WTC11 (cell line): ENCODE results near the gene ALDH8A1. TPM values are rescaled to one million over a fixed set of nuclear protein-coding genes. Genes with fewer than 3 reads are reported as not detected.

Experiments used
- ATAC-seq: fragments of 200-7000 bp; cut with Tn5 transposase; 2 replicates; pipeline ENCODE4 v1.10.0; 2021; ENCODE audit warnings: mild to moderate bottlenecking, moderate library complexity
- CTCF ChIA-PET: fragments of 300-600 bp; sonication (Branson Sonifier 250); formaldehyde crosslinking; loops from one replicate; lab custom pipeline; 2021; ENCODE audit warnings: antibody characterized with exemption; lab: Charles Lee
- POLR2A ChIA-PET: fragments of 350-600 bp; sonication (Branson Sonifier 250); formaldehyde crosslinking; loops from one replicate; lab custom pipeline; 2021; ENCODE audit warnings: antibody characterized with exemption; lab: Charles Lee
- DNase-seq: peaks from one replicate; pipeline ENCODE4 v3.0.0; 2021; ENCODE audit warnings: low spot score
- H3K27ac Mint-ChIP-seq: 2 replicates; pipeline ENCODE4 v1.8.0; 2021; ENCODE audit warnings: mixed read lengths
- H3K27me3 Mint-ChIP-seq: 2 replicates; pipeline ENCODE4 v1.8.0; 2021; ENCODE audit warnings: low read depth, mild to moderate bottlenecking, moderate library complexity, mixed read lengths
- H3K36me3 Mint-ChIP-seq: 2 replicates; pipeline ENCODE4 v1.8.0; 2021; ENCODE audit warnings: mixed read lengths
- H3K4me1 Mint-ChIP-seq: 2 replicates; pipeline ENCODE4 v1.8.0; 2022; ENCODE audit warnings: mixed read lengths
- H3K4me3 Mint-ChIP-seq: 2 replicates; pipeline ENCODE4 v1.8.0; 2021; ENCODE audit warnings: mild to moderate bottlenecking, moderate library complexity, mixed read lengths
- H3K9me3 Mint-ChIP-seq: 2 replicates; pipeline ENCODE4 v1.8.0; 2021; ENCODE audit warnings: mixed read lengths
- ATF2 ChIP-seq: sonication (generic); formaldehyde crosslinking; IDR thresholded peaks from 2 replicates; pipeline ENCODE4 v1.8.1; 2022; ENCODE audit warnings: low read depth, missing genetic modification reagents, borderline replicate concordance
- FOXJ3 ChIP-seq: sonication (generic); formaldehyde crosslinking; IDR thresholded peaks from 2 replicates; pipeline ENCODE4 v1.9.0; 2021; ENCODE audit warnings: missing genetic modification reagents, mild to moderate bottlenecking, borderline replicate concordance
- FOXK1 ChIP-seq: sonication (generic); formaldehyde crosslinking; IDR thresholded peaks from 2 replicates; pipeline ENCODE4 v1.8.0; 2022; ENCODE audit warnings: mild to moderate bottlenecking, moderate library complexity, missing genetic modification reagents
- GRHL2 ChIP-seq: fragments of 250-450 bp; sonication (Bioruptor Pico); IDR thresholded peaks from 2 replicates; pipeline ENCODE4 v1.8.0; 2022; ENCODE audit warnings: mild to moderate bottlenecking, moderate library complexity; ENCODE audit not compliant: insufficient replicate concordance, severe bottlenecking
- MAX ChIP-seq: sonication (generic); formaldehyde crosslinking; IDR thresholded peaks from 2 replicates; pipeline ENCODE4 v1.8.0; 2022; ENCODE audit warnings: mild to moderate bottlenecking, missing genetic modification reagents
- MXD4 ChIP-seq: fragments of 250-450 bp; sonication (Bioruptor Pico); IDR thresholded peaks from 2 replicates; pipeline ENCODE4 v1.8.0; 2021; ENCODE audit warnings: mild to moderate bottlenecking, moderate library complexity, borderline replicate concordance
- MYBL2 ChIP-seq: sonication (generic); formaldehyde crosslinking; IDR thresholded peaks from 2 replicates; pipeline ENCODE4 v1.8.1; 2023; ENCODE audit warnings: mild to moderate bottlenecking, moderate library complexity, missing genetic modification reagents
- NFE2L1 ChIP-seq: sonication (generic); formaldehyde crosslinking; IDR thresholded peaks from 2 replicates; pipeline ENCODE4 v1.8.1; 2023; ENCODE audit warnings: missing genetic modification reagents
- RORB ChIP-seq: fragments of 250-450 bp; sonication (Bioruptor Pico); IDR thresholded peaks from 2 replicates; pipeline ENCODE4 v1.9.0; 2021; ENCODE audit warnings: mild to moderate bottlenecking
- TP53 ChIP-seq: sonication (generic); formaldehyde crosslinking; IDR thresholded peaks from 2 replicates; pipeline ENCODE4 v1.8.1; 2023; ENCODE audit warnings: mild to moderate bottlenecking, missing genetic modification reagents
- ZNF416 ChIP-seq: fragments of 250-450 bp; sonication (Bioruptor Pico); IDR thresholded peaks from 2 replicates; pipeline ENCODE4 v1.9.0; 2021; ENCODE audit warnings: mild to moderate bottlenecking, inconsistent platforms
- ZNF423 ChIP-seq: fragments of 250-450 bp; sonication (Bioruptor Pico); IDR thresholded peaks from 2 replicates; pipeline ENCODE4 v2.1.2; 2022; ENCODE audit warnings: mild to moderate bottlenecking, moderate library complexity
- total RNA-seq: library from RNA; stranded (reverse); gene quantifications from 3 replicates; pipeline ENCODE4 v1.2.3, GENCODE V29; 2021
- TF ChIP-seq, protein P1 (sequence below): sonication (generic); formaldehyde crosslinking; conservative IDR thresholded peaks from 2 replicates; pipeline ENCODE4 v1.8.1; 2023; ENCODE audit warnings: mild to moderate bottlenecking, low read depth, missing genetic modification reagents, moderate library complexity
- TF ChIP-seq, protein P2 (sequence below): sonication (generic); formaldehyde crosslinking; IDR thresholded peaks from 2 replicates; pipeline ENCODE4 v1.8.1; 2022; ENCODE audit warnings: missing genetic modification reagents, borderline replicate concordance
- TF ChIP-seq, protein P3 (sequence below): fragments of 250-450 bp; sonication (Bioruptor Pico); IDR thresholded peaks from 2 replicates; pipeline ENCODE4 v1.9.0; 2021; ENCODE audit warnings: mild to moderate bottlenecking
- TF ChIP-seq, protein P4 (sequence below): sonication (generic); formaldehyde crosslinking; IDR thresholded peaks from 2 replicates; pipeline ENCODE4 v1.8.0; 2023; ENCODE audit warnings: missing genetic modification reagents, mild to moderate bottlenecking, borderline replicate concordance
- TF ChIP-seq, protein P5 (sequence below): sonication (generic); formaldehyde crosslinking; IDR thresholded peaks from 2 replicates; pipeline ENCODE4 v1.8.0; 2022; ENCODE audit warnings: missing genetic modification reagents
- TF ChIP-seq, protein P6 (sequence below): sonication (generic); formaldehyde crosslinking; IDR thresholded peaks from 2 replicates; pipeline ENCODE4 v1.8.0; 2022; ENCODE audit warnings: mild to moderate bottlenecking, missing genetic modification reagents

Gene ALDH8A1
- total RNA-seq, 1 experiment from 2014 or later, result 0.17 TPM

- DNase-seq (no peak), ATAC-seq (peak; percentile 78)
- Mint-ChIP-seq H3K27me3 (no peaks in the 10 kb centered on the region), H3K4me3 (no peak overlapping the region), H3K27ac (no peak overlapping the region), H3K4me1 (peaks cover 21% of the 10 kb centered on the region), H3K9me3 (no peaks in the 10 kb centered on the region), H3K36me3 (peaks cover 13% of the 10 kb centered on the region)
- TF ChIP-seq ATF2 (no peak), TP53 (no peak), NFE2L1 (CRISPR knock-in tag) (no peak), FOXK1 (no peak), FOXJ3 (CRISPR knock-in tag) (no peak), MXD4 (CRISPR knock-in tag) (no peak), MYBL2 (CRISPR knock-in tag) (no peak), ZNF423 (CRISPR knock-in tag) (no peak), MAX (CRISPR knock-in tag) (no peak), RORB (CRISPR knock-in tag) (no peak), ZNF416 (no peak), GRHL2 (no peak)
- TF ChIP-seq, protein P1, sequence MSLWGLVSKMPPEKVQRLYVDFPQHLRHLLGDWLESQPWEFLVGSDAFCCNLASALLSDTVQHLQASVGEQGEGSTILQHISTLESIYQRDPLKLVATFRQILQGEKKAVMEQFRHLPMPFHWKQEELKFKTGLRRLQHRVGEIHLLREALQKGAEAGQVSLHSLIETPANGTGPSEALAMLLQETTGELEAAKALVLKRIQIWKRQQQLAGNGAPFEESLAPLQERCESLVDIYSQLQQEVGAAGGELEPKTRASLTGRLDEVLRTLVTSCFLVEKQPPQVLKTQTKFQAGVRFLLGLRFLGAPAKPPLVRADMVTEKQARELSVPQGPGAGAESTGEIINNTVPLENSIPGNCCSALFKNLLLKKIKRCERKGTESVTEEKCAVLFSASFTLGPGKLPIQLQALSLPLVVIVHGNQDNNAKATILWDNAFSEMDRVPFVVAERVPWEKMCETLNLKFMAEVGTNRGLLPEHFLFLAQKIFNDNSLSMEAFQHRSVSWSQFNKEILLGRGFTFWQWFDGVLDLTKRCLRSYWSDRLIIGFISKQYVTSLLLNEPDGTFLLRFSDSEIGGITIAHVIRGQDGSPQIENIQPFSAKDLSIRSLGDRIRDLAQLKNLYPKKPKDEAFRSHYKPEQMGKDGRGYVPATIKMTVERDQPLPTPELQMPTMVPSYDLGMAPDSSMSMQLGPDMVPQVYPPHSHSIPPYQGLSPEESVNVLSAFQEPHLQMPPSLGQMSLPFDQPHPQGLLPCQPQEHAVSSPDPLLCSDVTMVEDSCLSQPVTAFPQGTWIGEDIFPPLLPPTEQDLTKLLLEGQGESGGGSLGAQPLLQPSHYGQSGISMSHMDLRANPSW (CRISPR knock-in tag), result no peak
- TF ChIP-seq, protein P2, sequence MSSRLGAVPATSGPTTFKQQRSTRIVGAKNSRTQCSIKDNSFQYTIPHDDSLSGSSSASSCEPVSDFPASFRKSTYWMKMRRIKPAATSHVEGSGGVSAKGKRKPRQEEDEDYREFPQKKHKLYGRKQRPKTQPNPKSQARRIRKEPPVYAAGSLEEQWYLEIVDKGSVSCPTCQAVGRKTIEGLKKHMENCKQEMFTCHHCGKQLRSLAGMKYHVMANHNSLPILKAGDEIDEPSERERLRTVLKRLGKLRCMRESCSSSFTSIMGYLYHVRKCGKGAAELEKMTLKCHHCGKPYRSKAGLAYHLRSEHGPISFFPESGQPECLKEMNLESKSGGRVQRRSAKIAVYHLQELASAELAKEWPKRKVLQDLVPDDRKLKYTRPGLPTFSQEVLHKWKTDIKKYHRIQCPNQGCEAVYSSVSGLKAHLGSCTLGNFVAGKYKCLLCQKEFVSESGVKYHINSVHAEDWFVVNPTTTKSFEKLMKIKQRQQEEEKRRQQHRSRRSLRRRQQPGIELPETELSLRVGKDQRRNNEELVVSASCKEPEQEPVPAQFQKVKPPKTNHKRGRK, result no peak
- TF ChIP-seq, protein P3, sequence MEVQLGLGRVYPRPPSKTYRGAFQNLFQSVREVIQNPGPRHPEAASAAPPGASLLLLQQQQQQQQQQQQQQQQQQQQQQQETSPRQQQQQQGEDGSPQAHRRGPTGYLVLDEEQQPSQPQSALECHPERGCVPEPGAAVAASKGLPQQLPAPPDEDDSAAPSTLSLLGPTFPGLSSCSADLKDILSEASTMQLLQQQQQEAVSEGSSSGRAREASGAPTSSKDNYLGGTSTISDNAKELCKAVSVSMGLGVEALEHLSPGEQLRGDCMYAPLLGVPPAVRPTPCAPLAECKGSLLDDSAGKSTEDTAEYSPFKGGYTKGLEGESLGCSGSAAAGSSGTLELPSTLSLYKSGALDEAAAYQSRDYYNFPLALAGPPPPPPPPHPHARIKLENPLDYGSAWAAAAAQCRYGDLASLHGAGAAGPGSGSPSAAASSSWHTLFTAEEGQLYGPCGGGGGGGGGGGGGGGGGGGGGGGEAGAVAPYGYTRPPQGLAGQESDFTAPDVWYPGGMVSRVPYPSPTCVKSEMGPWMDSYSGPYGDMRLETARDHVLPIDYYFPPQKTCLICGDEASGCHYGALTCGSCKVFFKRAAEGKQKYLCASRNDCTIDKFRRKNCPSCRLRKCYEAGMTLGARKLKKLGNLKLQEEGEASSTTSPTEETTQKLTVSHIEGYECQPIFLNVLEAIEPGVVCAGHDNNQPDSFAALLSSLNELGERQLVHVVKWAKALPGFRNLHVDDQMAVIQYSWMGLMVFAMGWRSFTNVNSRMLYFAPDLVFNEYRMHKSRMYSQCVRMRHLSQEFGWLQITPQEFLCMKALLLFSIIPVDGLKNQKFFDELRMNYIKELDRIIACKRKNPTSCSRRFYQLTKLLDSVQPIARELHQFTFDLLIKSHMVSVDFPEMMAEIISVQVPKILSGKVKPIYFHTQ (CRISPR knock-in tag), result no peak
- TF ChIP-seq, protein P4, sequence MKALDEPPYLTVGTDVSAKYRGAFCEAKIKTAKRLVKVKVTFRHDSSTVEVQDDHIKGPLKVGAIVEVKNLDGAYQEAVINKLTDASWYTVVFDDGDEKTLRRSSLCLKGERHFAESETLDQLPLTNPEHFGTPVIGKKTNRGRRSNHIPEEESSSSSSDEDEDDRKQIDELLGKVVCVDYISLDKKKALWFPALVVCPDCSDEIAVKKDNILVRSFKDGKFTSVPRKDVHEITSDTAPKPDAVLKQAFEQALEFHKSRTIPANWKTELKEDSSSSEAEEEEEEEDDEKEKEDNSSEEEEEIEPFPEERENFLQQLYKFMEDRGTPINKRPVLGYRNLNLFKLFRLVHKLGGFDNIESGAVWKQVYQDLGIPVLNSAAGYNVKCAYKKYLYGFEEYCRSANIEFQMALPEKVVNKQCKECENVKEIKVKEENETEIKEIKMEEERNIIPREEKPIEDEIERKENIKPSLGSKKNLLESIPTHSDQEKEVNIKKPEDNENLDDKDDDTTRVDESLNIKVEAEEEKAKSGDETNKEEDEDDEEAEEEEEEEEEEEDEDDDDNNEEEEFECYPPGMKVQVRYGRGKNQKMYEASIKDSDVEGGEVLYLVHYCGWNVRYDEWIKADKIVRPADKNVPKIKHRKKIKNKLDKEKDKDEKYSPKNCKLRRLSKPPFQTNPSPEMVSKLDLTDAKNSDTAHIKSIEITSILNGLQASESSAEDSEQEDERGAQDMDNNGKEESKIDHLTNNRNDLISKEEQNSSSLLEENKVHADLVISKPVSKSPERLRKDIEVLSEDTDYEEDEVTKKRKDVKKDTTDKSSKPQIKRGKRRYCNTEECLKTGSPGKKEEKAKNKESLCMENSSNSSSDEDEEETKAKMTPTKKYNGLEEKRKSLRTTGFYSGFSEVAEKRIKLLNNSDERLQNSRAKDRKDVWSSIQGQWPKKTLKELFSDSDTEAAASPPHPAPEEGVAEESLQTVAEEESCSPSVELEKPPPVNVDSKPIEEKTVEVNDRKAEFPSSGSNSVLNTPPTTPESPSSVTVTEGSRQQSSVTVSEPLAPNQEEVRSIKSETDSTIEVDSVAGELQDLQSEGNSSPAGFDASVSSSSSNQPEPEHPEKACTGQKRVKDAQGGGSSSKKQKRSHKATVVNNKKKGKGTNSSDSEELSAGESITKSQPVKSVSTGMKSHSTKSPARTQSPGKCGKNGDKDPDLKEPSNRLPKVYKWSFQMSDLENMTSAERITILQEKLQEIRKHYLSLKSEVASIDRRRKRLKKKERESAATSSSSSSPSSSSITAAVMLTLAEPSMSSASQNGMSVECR (CRISPR knock-in tag), result no peak
- TF ChIP-seq, protein P5, sequence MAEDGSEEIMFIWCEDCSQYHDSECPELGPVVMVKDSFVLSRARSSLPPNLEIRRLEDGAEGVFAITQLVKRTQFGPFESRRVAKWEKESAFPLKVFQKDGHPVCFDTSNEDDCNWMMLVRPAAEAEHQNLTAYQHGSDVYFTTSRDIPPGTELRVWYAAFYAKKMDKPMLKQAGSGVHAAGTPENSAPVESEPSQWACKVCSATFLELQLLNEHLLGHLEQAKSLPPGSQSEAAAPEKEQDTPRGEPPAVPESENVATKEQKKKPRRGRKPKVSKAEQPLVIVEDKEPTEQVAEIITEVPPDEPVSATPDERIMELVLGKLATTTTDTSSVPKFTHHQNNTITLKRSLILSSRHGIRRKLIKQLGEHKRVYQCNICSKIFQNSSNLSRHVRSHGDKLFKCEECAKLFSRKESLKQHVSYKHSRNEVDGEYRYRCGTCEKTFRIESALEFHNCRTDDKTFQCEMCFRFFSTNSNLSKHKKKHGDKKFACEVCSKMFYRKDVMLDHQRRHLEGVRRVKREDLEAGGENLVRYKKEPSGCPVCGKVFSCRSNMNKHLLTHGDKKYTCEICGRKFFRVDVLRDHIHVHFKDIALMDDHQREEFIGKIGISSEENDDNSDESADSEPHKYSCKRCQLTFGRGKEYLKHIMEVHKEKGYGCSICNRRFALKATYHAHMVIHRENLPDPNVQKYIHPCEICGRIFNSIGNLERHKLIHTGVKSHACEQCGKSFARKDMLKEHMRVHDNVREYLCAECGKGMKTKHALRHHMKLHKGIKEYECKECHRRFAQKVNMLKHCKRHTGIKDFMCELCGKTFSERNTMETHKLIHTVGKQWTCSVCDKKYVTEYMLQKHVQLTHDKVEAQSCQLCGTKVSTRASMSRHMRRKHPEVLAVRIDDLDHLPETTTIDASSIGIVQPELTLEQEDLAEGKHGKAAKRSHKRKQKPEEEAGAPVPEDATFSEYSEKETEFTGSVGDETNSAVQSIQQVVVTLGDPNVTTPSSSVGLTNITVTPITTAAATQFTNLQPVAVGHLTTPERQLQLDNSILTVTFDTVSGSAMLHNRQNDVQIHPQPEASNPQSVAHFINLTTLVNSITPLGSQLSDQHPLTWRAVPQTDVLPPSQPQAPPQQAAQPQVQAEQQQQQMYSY (CRISPR knock-in tag), result no peak
- TF ChIP-seq, protein P6, sequence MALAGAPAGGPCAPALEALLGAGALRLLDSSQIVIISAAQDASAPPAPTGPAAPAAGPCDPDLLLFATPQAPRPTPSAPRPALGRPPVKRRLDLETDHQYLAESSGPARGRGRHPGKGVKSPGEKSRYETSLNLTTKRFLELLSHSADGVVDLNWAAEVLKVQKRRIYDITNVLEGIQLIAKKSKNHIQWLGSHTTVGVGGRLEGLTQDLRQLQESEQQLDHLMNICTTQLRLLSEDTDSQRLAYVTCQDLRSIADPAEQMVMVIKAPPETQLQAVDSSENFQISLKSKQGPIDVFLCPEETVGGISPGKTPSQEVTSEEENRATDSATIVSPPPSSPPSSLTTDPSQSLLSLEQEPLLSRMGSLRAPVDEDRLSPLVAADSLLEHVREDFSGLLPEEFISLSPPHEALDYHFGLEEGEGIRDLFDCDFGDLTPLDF (CRISPR knock-in tag), result no peak
- POLR2A ChIA-PET, result no interaction called here
- CTCF ChIA-PET, result interaction anchor here (0.7 to 1.1 kb wide), 2 partner anchors 11 to 434 kb away, joined by 3 to 5 read pairs; no protein-coding TSS in a partner anchor
These were observed 49.2 kb upstream of the ALDH8A1 start for GRCh38 chr6:134999107-134999506.
